ENCODE data around the gene TSPOAP1. TPM values are rescaled to one million over a fixed set of nuclear protein-coding genes. Genes with fewer than 3 reads are reported as not detected.

Gene TSPOAP1
- total and polyA plus RNA-seq, 4 experiments from 2014 or later: 0.80 to 19.1 (median 15.8) TPM; not detected in 1

DNA sequence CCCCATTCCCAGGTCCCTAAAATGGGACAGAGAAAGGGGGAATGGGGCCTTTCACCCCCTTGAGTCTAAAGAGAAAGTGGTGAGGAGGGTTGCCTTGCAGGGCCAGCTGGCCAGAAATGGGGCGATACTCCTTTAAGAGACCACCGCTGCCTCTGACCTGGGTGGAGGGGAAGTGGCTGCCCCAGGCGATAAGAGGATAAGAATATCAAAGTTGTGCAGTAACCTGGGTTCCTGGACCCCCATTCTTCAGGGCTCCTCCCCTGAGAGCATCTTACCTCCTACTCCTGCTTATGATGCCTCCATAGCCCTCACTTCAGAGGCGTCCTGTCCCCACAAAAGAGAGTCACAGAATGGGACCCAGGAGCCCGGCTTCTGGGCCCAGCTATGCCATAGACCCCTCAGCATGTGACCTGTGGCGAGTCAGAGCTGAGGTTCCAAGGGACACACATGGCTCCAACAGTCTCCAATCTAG is 5.2 kb upstream of the TSPOAP1 start:
- H3K4me1 Mint-ChIP-seq: peaks cover 31 to 88% (median 45%) of the 10 kb centered on the region in 4 donors
- no peaks in the 10 kb centered on the region for H3K27me3 ChIP-seq (ENCODE audit: insufficient read depth, low read length)
- peaks cover 21% of the 10 kb centered on the region for H3K36me3 ChIP-seq (ENCODE audit: insufficient read depth, low read length)
- intact Hi-C loops (cut with micrococcal nuclease): loop anchor here (5.0 to 10.0 kb wide), 3 partner anchors 329 to 1501 kb away; partner anchors contain the start of genes C17orf67, DGKE, MSI2 and SRSF1
- H3K27ac ChIP-seq (ENCODE audit: low read depth, low read length): peak overlapping the region; percentile 97
- DNase-seq: peak in 2 of 5 donors; percentile 21 to 32
- CTCF ChIA-PET (ENCODE audit: partially characterized antibody): interaction anchor here (1.0 to 9.1 kb wide), 3 partner anchors 11 to 84 kb away, joined by 4 to 164 read pairs (median 29); partner anchors contain the start of gene RNF43
- no peaks in the 10 kb centered on the region for H3K27me3 Mint-ChIP-seq
- peak overlapping the region; percentile 99 for H3K4me3 ChIP-seq (ENCODE audit: low read length in 2 of 2)
- H3K27ac Mint-ChIP-seq: peak overlapping the region; percentile 94 to 99 (median 97)
- H3K9me3 ChIP-seq (ENCODE audit: control insufficient read depth in 1 of 2, low read length in 2 of 2): no peaks in the 10 kb centered on the region
- POLR2A ChIA-PET (ENCODE audit: partially characterized antibody): interaction anchor here (27.8 to 34.1 kb wide), 2 partner anchors 5 to 10 kb away, joined by 3924 read pairs; partner anchors contain the start of genes SUPT4H1 and TSPOAP1
- peaks cover 60% of the 10 kb centered on the region for H3K4me1 ChIP-seq (ENCODE audit: insufficient read depth, low read length)
- peaks cover 24 to 46% of the 10 kb centered on the region in 2 donors for H3K36me3 Mint-ChIP-seq
- H3K4me3 Mint-ChIP-seq: peak overlapping the region; percentile 88 to 99 (median 98)
- H3K9me3 Mint-ChIP-seq: peaks cover 0 to 5% (median 0%) of the 10 kb centered on the region in 8 donors

- Histone ChIP-seq H3K36me3 (ENCODE audit: insufficient read depth, low read length) (peaks cover 21% of the 10 kb centered on the region), H3K9me3 (ENCODE audit: control insufficient read depth in 1 of 2, low read length in 2 of 2) (no peaks in the 10 kb centered on the region), H3K4me3 (ENCODE audit: low read length in 2 of 2) (peak overlapping the region; percentile 99), H3K27me3 (ENCODE audit: insufficient read depth, low read length) (no peaks in the 10 kb centered on the region), H3K27ac (ENCODE audit: low read depth, low read length) (peak overlapping the region; percentile 97), H3K4me1 (ENCODE audit: insufficient read depth, low read length) (peaks cover 61% of the 10 kb centered on the region)
- Mint-ChIP-seq H3K9me3 (peaks cover 0 to 5% (median 0%) of the 10 kb centered on the region in 8 donors), H3K4me3 (peak overlapping the region; percentile 88 to 99 (median 98)), H3K27ac (peak overlapping the region; percentile 94 to 99 (median 97)), H3K27me3 (no peaks in the 10 kb centered on the region), H3K4me1 (peaks cover 31 to 88% (median 47%) of the 10 kb centered on the region in 4 donors), H3K36me3 (peaks cover 24 to 47% of the 10 kb centered on the region in 2 donors)
- ChIA-PET CTCF (ENCODE audit: partially characterized antibody) (interaction anchor here (1.4 to 9.1 kb wide), 5 partner anchors 11 to 155 kb away, joined by 3 to 164 read pairs (median 9); partner anchors contain the start of genes HSF5, RNF43 and SUPT4H1), POLR2A (ENCODE audit: partially characterized antibody) (interaction anchor here (0.9 to 34.1 kb wide), 18 partner anchors 5 to 822 kb away, joined by 3 to 3924 read pairs (median 4); partner anchors contain the start of genes MRPS23, MTMR4, PRR11 and RAD51C)
- intact Hi-C loops (cut with micrococcal nuclease): loop anchor here (5.0 to 10.0 kb wide), 3 partner anchors 328 to 1501 kb away; partner anchors contain the start of genes C17orf67, DGKE, MSI2 and SRSF1
- peak in 3 of 5 donors; percentile 33 to 47 (median 46) for DNase-seq
Observed at GRCh38 chr17:58332778-58333735, 4.5 kb upstream of the TSPOAP1 start.

DNA sequence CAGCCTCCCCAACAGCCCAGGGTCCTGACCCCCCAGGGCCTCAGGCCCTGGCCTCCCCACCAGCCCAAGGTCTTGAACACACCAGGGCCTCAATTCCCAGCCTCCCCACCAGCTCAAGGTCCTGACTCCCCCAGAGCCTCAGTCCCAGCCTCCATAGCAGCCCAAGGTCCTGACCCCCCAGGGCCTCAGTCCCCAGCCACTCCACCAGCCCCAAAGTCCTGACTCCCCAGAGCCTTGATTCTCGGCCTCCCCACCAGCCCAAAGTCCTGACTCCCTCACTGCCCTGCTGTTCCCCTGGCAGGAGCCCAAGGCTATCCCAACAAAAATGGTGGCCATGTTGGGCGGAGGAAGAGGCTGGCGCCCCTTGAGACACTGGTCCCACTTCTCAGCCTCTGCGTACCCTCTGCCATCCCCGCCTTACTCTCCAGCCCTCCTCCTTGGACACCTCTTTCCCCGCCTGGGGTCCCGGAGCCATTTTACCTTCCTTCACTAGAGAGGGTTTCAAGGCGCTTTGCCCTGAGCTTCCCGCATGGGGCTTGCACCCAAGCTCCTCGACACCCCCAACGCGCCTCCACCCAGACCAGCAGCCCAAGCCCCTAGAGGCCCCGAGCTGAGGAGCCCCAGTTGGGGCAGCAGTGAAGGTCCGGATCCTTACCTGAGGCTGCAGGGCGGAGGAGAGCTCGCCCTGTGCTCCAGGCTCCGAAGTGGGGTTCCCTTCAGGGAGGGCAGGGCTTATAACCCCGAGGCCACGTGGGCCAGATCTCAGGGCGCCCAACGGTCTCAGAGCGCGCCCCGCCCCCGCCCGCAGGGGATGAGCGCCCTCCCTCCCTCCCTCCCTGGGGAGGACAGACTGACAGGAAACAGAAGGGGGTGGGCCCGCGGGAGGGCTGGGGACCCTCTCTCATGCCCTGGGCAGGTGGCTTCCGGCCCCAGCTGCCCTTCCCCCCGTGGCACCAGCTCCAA is 3.5 kb upstream of the TSPOAP1 start:
- ChIA-PET CTCF (ENCODE audit: partially characterized antibody) (interaction anchor here (1.4 to 9.1 kb wide), 5 partner anchors 12 to 156 kb away, joined by 3 to 164 read pairs (median 9); partner anchors contain the start of genes HSF5, RNF43 and SUPT4H1), POLR2A (ENCODE audit: partially characterized antibody) (interaction anchor here (0.9 to 34.1 kb wide), 23 partner anchors 4 to 823 kb away, joined by 3 to 3924 read pairs (median 4); partner anchors contain the start of genes HSF5, MRPS23, MTMR4 and PRR11)
- intact Hi-C loops (cut with micrococcal nuclease): loop anchor here (5.0 to 10.0 kb wide), 3 partner anchors 327 to 1500 kb away; partner anchors contain the start of genes C17orf67, DGKE, MSI2 and SRSF1
- Histone ChIP-seq H3K9me3 (ENCODE audit: control insufficient read depth in 1 of 2, low read length in 2 of 2) (no peaks in the 10 kb centered on the region), H3K4me1 (ENCODE audit: insufficient read depth, low read length) (peaks cover 67% of the 10 kb centered on the region), H3K4me3 (ENCODE audit: low read length in 2 of 2) (peak overlapping the region; percentile 99), H3K27ac (ENCODE audit: low read depth, low read length) (peak overlapping the region; percentile 97), H3K36me3 (ENCODE audit: insufficient read depth, low read length) (peaks cover 21% of the 10 kb centered on the region), H3K27me3 (ENCODE audit: insufficient read depth, low read length) (no peaks in the 10 kb centered on the region)
- peak; percentile 82 to 88 (median 85) for DNase-seq
- H3K36me3 Mint-ChIP-seq: peaks cover 24 to 39% of the 10 kb centered on the region in 2 donors
- H3K4me3 Mint-ChIP-seq: peak overlapping the region; percentile 88 to 99 (median 98)
- H3K9me3 Mint-ChIP-seq: peaks cover 0 to 5% (median 0%) of the 10 kb centered on the region in 8 donors
- H3K4me1 Mint-ChIP-seq: peaks cover 35 to 88% (median 52%) of the 10 kb centered on the region in 4 donors
- peak overlapping the region; percentile 94 to 99 (median 97) for H3K27ac Mint-ChIP-seq
- H3K27me3 Mint-ChIP-seq: no peaks in the 10 kb centered on the region

DNA sequence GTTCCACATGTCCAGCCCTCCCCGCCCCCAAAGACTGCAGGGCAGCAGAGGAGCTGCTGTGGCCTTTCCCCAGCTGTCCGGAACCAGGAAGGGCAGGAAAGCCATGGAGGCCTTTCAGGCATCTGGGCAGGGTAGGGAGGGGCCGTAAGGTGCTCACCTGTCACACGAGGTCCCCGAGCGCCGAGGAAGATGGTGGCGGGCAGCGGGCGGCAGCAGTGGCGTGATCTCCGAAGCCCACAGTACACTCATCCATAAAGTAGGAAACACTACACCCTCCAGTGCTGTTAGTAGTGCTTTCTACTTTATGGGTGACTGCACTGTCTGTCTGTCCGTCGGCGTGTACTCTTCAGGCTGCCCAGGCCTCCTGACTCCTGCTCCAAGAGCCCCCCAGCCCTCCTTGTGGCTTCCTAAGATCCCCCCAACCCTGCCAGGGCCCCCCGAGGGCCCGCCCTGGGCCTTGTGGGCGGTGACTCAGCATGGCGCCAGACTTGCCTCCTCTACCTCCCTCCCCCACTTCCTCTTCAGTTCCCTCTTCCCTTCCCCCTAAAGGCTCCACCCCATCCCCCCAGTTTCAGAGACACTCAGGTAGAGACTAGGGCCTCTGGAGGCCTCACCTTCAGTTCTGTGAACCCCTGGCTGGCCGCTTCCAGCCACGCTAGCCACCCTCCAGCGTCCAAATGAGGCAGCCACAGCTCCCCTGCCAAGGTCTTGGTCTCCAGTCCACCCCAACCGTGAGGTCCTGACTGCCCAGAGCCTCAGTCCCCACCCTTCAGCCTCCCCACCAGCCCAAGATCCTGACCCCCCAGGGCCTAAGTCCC is 2.6 kb upstream of the TSPOAP1 start:
- Histone ChIP-seq H3K4me3 (ENCODE audit: low read length in 2 of 2) (peak overlapping the region; percentile 99), H3K9me3 (ENCODE audit: control insufficient read depth in 1 of 2, low read length in 2 of 2) (no peaks in the 10 kb centered on the region), H3K4me1 (ENCODE audit: insufficient read depth, low read length) (peaks cover 67% of the 10 kb centered on the region), H3K27ac (ENCODE audit: low read depth, low read length) (peak overlapping the region; percentile 97), H3K36me3 (ENCODE audit: insufficient read depth, low read length) (peaks cover 21% of the 10 kb centered on the region), H3K27me3 (ENCODE audit: insufficient read depth, low read length) (no peaks in the 10 kb centered on the region)
- Mint-ChIP-seq H3K9me3 (peaks cover 0 to 5% (median 0%) of the 10 kb centered on the region in 8 donors), H3K36me3 (peaks cover 24 to 35% of the 10 kb centered on the region in 2 donors), H3K27me3 (no peaks in the 10 kb centered on the region), H3K4me1 (peaks cover 30 to 87% (median 50%) of the 10 kb centered on the region in 4 donors), H3K27ac (peak overlapping the region; percentile 90 to 99 (median 96)), H3K4me3 (peak overlapping the region; percentile 88 to 99 (median 98))
- CTCF ChIA-PET (ENCODE audit: partially characterized antibody): interaction anchor here (0.6 to 9.1 kb wide), 5 partner anchors 8 to 86 kb away, joined by 3 to 164 read pairs (median 9); partner anchors contain the start of genes RNF43 and SUPT4H1
- peak; percentile 57 to 86 (median 62) for DNase-seq
- POLR2A ChIA-PET (ENCODE audit: partially characterized antibody): interaction anchor here (1.1 to 34.1 kb wide), 13 partner anchors 3 to 824 kb away, joined by 3 to 3924 read pairs (median 5); partner anchors contain the start of genes HSF5, MTMR4, PRR11 and RNF43
- intact Hi-C loops (cut with micrococcal nuclease): loop anchor here (5.0 to 10.0 kb wide), 3 partner anchors 326 to 1499 kb away; partner anchors contain the start of genes C17orf67, DGKE, MSI2 and SRSF1

DNA sequence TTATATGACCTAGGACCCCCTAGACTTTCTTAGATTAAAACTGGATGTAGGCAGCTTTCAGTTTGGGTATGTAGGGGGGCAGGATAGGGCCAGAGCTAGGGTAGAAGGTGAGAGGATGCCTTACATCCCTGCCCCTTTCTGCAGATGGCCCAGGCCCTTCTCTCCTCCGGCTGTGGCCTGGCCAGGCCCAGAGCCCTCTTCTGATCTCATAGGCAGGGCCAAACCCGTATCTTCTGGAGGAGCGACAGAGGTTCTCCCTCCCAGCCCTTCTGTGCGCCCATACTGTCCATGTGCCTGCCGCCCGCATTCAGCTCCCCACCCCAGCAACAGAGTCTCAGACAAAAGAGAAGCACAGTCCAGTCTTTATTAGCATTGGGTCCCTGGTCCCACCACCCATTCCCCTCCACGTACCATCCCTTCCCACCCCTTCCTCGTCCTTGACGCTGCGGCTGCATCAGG is 2.0 kb upstream of the TSPOAP1 start:
- H3K27me3 Mint-ChIP-seq: no peaks in the 10 kb centered on the region
- H3K9me3 Mint-ChIP-seq: peaks cover 0 to 5% (median 0%) of the 10 kb centered on the region in 8 donors
- peak overlapping the region; percentile 88 to 99 (median 98) for H3K4me3 Mint-ChIP-seq
- Histone ChIP-seq H3K4me3 (ENCODE audit: low read length in 2 of 2) (peak overlapping the region; percentile 99), H3K27ac (ENCODE audit: low read depth, low read length) (peak overlapping the region; percentile 97), H3K36me3 (ENCODE audit: insufficient read depth, low read length) (peaks cover 21% of the 10 kb centered on the region), H3K9me3 (ENCODE audit: control insufficient read depth in 1 of 2, low read length in 2 of 2) (no peaks in the 10 kb centered on the region), H3K27me3 (ENCODE audit: insufficient read depth, low read length) (no peaks in the 10 kb centered on the region), H3K4me1 (ENCODE audit: insufficient read depth, low read length) (peaks cover 61% of the 10 kb centered on the region)
- ChIA-PET CTCF (ENCODE audit: partially characterized antibody) (interaction anchor here (0.6 to 9.1 kb wide), 3 partner anchors 9 to 14 kb away, joined by 3 to 164 read pairs (median 29); no protein-coding TSS in a partner anchor), POLR2A (ENCODE audit: partially characterized antibody) (interaction anchor here (1.4 to 34.1 kb wide), 6 partner anchors 2 to 184 kb away, joined by 5 to 3924 read pairs (median 8); partner anchors contain the start of genes HSF5, MTMR4, RNF43 and SUPT4H1)
- intact Hi-C loops (cut with micrococcal nuclease): loop anchor here (5.0 to 10.0 kb wide), 3 partner anchors 326 to 1498 kb away; partner anchors contain the start of genes C17orf67, DGKE, MSI2 and SRSF1
- peaks cover 24 to 35% of the 10 kb centered on the region in 2 donors for H3K36me3 Mint-ChIP-seq
- DNase-seq: peak in 2 of 5 donors; percentile 24 to 46
- H3K27ac Mint-ChIP-seq: peak overlapping the region; percentile 88 to 99 (median 96)
- H3K4me1 Mint-ChIP-seq: peaks cover 30 to 86% (median 48%) of the 10 kb centered on the region in 4 donors
